Gastrocnemius medialis (tissue), 4 donors: ENCODE results near the gene STIM1.

Experiments used
- CTCF ChIP-seq, 5 experiments: fragments of 450-650 bp in 3 of 5; fragments of 200-600 bp in 2 of 5; sonication (generic) in 2 of 5; IDR thresholded peaks in 4 of 5; conservative IDR thresholded peaks in 1 of 5; 1 replicate in 4 of 5; 2 replicates in 1 of 5; pipeline ENCODE4 v1.5.1; 2016 to 2019; ENCODE audit warnings: antibody characterized with exemption in 5 of 5, mild to moderate bottlenecking in 3 of 5, moderate library complexity in 3 of 5
- POLR2A ChIP-seq, 2 donors: fragments of 450-650 bp; IDR thresholded peaks; one replicate each; pipeline ENCODE4 v1.6.1; 2017; ENCODE audit warnings: antibody characterized with exemption in 2 of 2, mild to moderate bottlenecking in 2 of 2, moderate library complexity in 2 of 2

- TF ChIP-seq POLR2A (IDR thresholded peaks at IDR 0.05) (no peak), CTCF (IDR thresholded peaks at IDR 0.05 in 4 of 5, conservative IDR thresholded peaks at IDR 0.05 in 1 of 5) (no peak)
These were observed 71.1 kb downstream of the STIM1 start for GRCh38 chr11:3926458-3927095.
